Endothelial cell (in vitro differentiated cells): ENCODE results near the gene ARMC2. TPM values are rescaled to one million over a fixed set of nuclear protein-coding genes. Genes with fewer than 3 reads are reported as not detected.
A peak's percentile ranks its signal among the peaks of the same experiment; 100 is the strongest.

Experiments used
- DNase-seq: peaks from one replicate; pipeline ENCODE4 v3.0.0; 2021; ENCODE audit warnings: low spot score
- H3K27ac Mint-ChIP-seq: one replicate; pipeline ENCODE4 v1.8.0; 2021; ENCODE audit warnings: mixed read lengths, inconsistent platforms; ENCODE audit not compliant: unreplicated experiment
- H3K27me3 Mint-ChIP-seq: one replicate; pipeline ENCODE4 v1.8.0; 2021; ENCODE audit warnings: mild to moderate bottlenecking, moderate library complexity, mixed read lengths, inconsistent platforms; ENCODE audit not compliant: unreplicated experiment
- H3K36me3 Mint-ChIP-seq: one replicate; pipeline ENCODE4 v1.8.0; 2021; ENCODE audit warnings: mild to moderate bottlenecking, low read depth, mixed read lengths, inconsistent platforms; ENCODE audit not compliant: unreplicated experiment
- H3K4me1 Mint-ChIP-seq: one replicate; pipeline ENCODE4 v1.8.0; 2021; ENCODE audit warnings: mild to moderate bottlenecking, mixed read lengths, inconsistent platforms; ENCODE audit not compliant: unreplicated experiment
- H3K4me3 Mint-ChIP-seq: one replicate; pipeline ENCODE4 v1.8.0; 2021; ENCODE audit warnings: mild to moderate bottlenecking, mixed read lengths, inconsistent platforms; ENCODE audit not compliant: unreplicated experiment
- H3K9me3 Mint-ChIP-seq: one replicate; pipeline ENCODE4 v1.8.0; 2021; ENCODE audit warnings: mixed read lengths, inconsistent platforms; ENCODE audit not compliant: unreplicated experiment
- total RNA-seq: library from RNA; stranded (reverse); fragmentation: NEBNext Ultra II Directional; extraction: Animal tissue kit (Norgen Biotek cat#: 25700); gene quantifications from one replicate; pipeline ENCODE4 v1.2.1, GENCODE V29; 2021; ENCODE audit not compliant: unreplicated experiment
- TF ChIP-seq, protein P1 (sequence below): fragments of 200-600 bp; sonication (generic); IDR thresholded peaks from one replicate; pipeline ENCODE4 v1.5.0; 2021; ENCODE audit warnings: antibody characterized with exemption; ENCODE audit not compliant: unreplicated experiment

The ARMC2 gene
- total RNA-seq, 1 donor from 2014 or later = 6.3 TPM

GRCh38 chr6:108904741-108905140 lies 56.5 kb downstream of the ARMC2 start:
- TF ChIP-seq, protein P1, sequence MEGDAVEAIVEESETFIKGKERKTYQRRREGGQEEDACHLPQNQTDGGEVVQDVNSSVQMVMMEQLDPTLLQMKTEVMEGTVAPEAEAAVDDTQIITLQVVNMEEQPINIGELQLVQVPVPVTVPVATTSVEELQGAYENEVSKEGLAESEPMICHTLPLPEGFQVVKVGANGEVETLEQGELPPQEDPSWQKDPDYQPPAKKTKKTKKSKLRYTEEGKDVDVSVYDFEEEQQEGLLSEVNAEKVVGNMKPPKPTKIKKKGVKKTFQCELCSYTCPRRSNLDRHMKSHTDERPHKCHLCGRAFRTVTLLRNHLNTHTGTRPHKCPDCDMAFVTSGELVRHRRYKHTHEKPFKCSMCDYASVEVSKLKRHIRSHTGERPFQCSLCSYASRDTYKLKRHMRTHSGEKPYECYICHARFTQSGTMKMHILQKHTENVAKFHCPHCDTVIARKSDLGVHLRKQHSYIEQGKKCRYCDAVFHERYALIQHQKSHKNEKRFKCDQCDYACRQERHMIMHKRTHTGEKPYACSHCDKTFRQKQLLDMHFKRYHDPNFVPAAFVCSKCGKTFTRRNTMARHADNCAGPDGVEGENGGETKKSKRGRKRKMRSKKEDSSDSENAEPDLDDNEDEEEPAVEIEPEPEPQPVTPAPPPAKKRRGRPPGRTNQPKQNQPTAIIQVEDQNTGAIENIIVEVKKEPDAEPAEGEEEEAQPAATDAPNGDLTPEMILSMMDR = no peak
- peaks cover 15% of the 10 kb centered on the region for H3K4me1 Mint-ChIP-seq
- no peak for DNase-seq
- no peaks in the 10 kb centered on the region for H3K36me3 Mint-ChIP-seq
- H3K27ac Mint-ChIP-seq = no peak overlapping the region
- H3K4me3 Mint-ChIP-seq = no peak overlapping the region
- H3K9me3 Mint-ChIP-seq = no peaks in the 10 kb centered on the region
- H3K27me3 Mint-ChIP-seq = no peaks in the 10 kb centered on the region

DNA sequence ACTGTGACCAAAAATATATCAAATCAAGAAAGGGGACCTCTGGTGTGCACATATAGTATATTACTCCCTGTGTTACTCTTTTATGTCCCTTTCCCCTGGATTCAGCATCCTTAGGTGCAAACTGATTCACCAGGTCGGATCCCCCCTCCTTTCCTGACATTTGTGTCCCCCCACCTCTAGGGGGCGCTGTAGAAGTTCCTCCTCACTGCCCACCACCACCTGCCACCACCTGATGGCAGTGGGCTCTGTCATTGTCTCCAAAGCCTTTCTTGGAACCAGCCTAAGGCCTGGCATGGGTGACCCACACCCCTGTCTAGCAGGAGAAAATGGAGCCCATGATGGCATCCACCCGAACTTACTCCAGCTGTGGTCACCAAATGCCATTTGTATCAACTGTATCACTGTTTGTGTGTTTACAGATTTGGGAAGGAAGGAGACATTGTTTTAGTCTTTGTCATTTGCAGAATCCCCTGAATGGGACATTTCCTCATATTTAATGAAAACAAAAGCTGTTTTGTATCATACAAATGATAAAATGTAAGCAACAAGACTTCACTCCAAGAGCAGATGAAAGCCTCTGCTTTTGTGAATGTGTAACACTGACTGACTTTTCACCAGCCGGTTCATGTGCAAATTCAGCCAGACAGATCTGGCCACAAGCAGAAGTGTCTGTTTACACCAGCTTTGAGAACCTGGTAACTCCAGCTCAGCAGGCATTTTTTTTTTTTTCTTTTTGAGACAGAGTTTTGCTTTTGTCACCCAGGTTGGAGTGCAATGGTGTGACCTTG lies 66.2 kb downstream of the ARMC2 start:
- Mint-ChIP-seq H3K36me3 (no peaks in the 10 kb centered on the region), H3K4me3 (no peak overlapping the region), H3K27me3 (peaks cover 2% of the 10 kb centered on the region), H3K4me1 (peaks cover 17% of the 10 kb centered on the region), H3K27ac (no peak overlapping the region), H3K9me3 (no peaks in the 10 kb centered on the region)
- DNase-seq = peak; percentile 31
- TF ChIP-seq, protein P1 = peak; percentile 71

- no peak for DNase-seq
- peaks cover 2% of the 10 kb centered on the region for H3K27me3 Mint-ChIP-seq
- no peak overlapping the region for H3K4me3 Mint-ChIP-seq
- H3K9me3 Mint-ChIP-seq = no peaks in the 10 kb centered on the region
- peaks cover 17% of the 10 kb centered on the region for H3K4me1 Mint-ChIP-seq
- TF ChIP-seq, protein P1 = no peak
- H3K36me3 Mint-ChIP-seq = no peaks in the 10 kb centered on the region
- H3K27ac Mint-ChIP-seq = peak overlapping the region; percentile 70
Measured at GRCh38 chr6:108915258-108915657, 67.0 kb downstream of the ARMC2 start.

DNA sequence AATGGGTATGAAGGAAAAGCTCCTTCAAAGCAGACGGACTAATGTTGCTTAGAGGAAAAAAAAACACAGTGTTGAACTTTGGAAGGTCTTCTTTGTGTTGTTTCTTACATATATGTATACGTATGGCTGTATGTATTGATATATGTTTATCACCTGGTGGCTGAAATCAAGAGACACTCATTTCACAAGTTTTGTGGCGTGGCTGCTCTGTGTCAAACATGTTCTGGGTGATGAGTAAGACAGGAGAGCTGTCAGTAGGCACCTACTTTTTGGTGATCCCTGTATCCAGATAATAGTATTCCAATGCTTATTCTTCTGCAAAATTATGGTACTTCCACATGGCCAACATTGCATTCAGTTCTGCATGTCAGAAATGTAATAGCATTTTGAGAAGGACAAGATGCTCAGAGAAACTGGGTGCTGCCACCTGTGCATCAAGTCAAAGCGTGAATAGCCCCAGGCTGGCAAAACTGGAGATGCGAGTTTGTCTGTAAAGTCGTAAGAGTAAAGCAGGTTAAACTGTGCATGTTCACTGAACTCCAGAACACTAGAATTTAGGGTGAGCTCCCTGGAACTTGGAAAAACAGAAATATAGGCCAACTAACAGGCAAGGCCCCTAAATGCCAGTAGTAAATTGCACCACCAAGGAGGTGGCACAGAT lies 67.9 kb downstream of the ARMC2 start:
- no peak for DNase-seq
- Mint-ChIP-seq H3K9me3 (no peaks in the 10 kb centered on the region), H3K36me3 (no peaks in the 10 kb centered on the region), H3K27ac (no peak overlapping the region), H3K4me1 (peaks cover 21% of the 10 kb centered on the region), H3K27me3 (peaks cover 2% of the 10 kb centered on the region), H3K4me3 (peak overlapping the region; percentile 33)
- TF ChIP-seq, protein P1 = no peak

GRCh38 chr6:108920751-108921150 lies 72.5 kb downstream of the ARMC2 start:
- TF ChIP-seq, protein P1 = no peak
- Mint-ChIP-seq H3K9me3 (no peaks in the 10 kb centered on the region), H3K27ac (no peak overlapping the region), H3K36me3 (peaks cover 6% of the 10 kb centered on the region), H3K4me3 (no peak overlapping the region), H3K4me1 (peaks cover 36% of the 10 kb centered on the region), H3K27me3 (peaks cover 1% of the 10 kb centered on the region)
- no peak for DNase-seq
